ENCODE data around the gene CRIP2. TPM values are rescaled to one million over a fixed set of nuclear protein-coding genes. Genes with fewer than 3 reads are reported as not detected.

CRIP2 gene
- total and polyA plus RNA-seq, 10 of the 15 experiments (the other 5 are each of a cell fraction or from before 2014, with no cell fraction given), result 0.04 to 0.62 (median 0.37) TPM; not detected in 5

GRCh38 chr14:105488781-105489541 lies 14.3 kb downstream of the CRIP2 start:
- WGBS (ENCODE audit: insufficient coverage, insufficient replicate concordance, low lambda C conversion rate, missing lambda C conversion rate), result 25% methylated on average over 20 of the region's 20 CpGs
- Histone ChIP-seq H3K4me3 (peak overlapping the region; percentile 84), H3K4me2 (ENCODE audit: control insufficient read depth, insufficient read depth) (peak overlapping the region; percentile 100), H3K4me1 (ENCODE audit: control insufficient read depth, insufficient read depth, low read length) (peaks cover 28% of the 10 kb centered on the region), H3K9ac (ENCODE audit: control insufficient read depth, insufficient read depth, low read length) (peak overlapping the region; percentile 19), H2AFZ (ENCODE audit: control insufficient read depth, low read depth, low read length) (no peak overlapping the region), H3K79me2 (ENCODE audit: control insufficient read depth, insufficient read depth, low read length) (peaks cover 8% of the 10 kb centered on the region), H3K9me3 (replicated peaks; ENCODE audit: control insufficient read depth, insufficient read depth, low read length) (no peaks in the 10 kb centered on the region), H3K36me3 (ENCODE audit: control insufficient read depth in 2 of 2, insufficient read depth in 2 of 2, low read length in 1 of 2) (no peaks in the 10 kb centered on the region; a peak in 1 of 4 replicates), H3K27me3 (replicated peaks in 1 of 2; ENCODE audit: control insufficient read depth in 2 of 2, insufficient read depth in 2 of 2, low read length in 1 of 2) (no peaks in the 10 kb centered on the region), H4K20me1 (ENCODE audit: control insufficient read depth, insufficient read depth) (no peaks in the 10 kb centered on the region), H3K27ac (ENCODE audit: control insufficient read depth, insufficient read depth) (no peak overlapping the region)
- FAIRE-seq, result no peak
- ChIA-PET CTCF (interaction anchor here (0.6 to 4.4 kb wide), 17 partner anchors 8 to 117 kb away, joined by 3 to 103 read pairs (median 4); partner anchors contain the start of gene TEX22), POLR2A (interaction anchor here (1.0 to 2.0 kb wide), 4 partner anchors 8 to 123 kb away, joined by 3 to 23 read pairs (median 4); no protein-coding TSS in a partner anchor), RAD21 (ENCODE audit: unreplicated experiment) (interaction anchor here (0.8 to 2.5 kb wide), 6 partner anchors 8 to 118 kb away, joined by 3 to 74 read pairs (median 7); no protein-coding TSS in a partner anchor), SMC1A (ENCODE audit: uncharacterized antibody, unreplicated experiment) (interaction anchor here (1.1 to 2.7 kb wide), 5 partner anchors 8 to 118 kb away, joined by 3 to 39 read pairs (median 4); no protein-coding TSS in a partner anchor)
- in situ Hi-C loops (cut with MboI), result loop anchor here (5.0 kb wide), 1 partner anchor 117 kb away; no protein-coding TSS in a partner anchor
- DNase-seq (ENCODE audit: low read depth, low spot score), result no peak
- intact Hi-C loops (cut with micrococcal nuclease; ENCODE audit: unreplicated experiment), result loop anchor here (1.0 to 10.0 kb wide), 4 partner anchors 8 to 424 kb away; partner anchors contain the start of gene GPR132
- no TSS peak for BruUV-seq (replicated peaks)
- ATAC-seq, result no peak
- TF ChIP-seq NFXL1 (IDR thresholded peaks at IDR 0.05; ENCODE audit: borderline replicate concordance) (no peak), NRF1 (conservative IDR thresholded peaks at IDR 0.05; ENCODE audit: low read depth, low read length) (no peak), MYC (IDR thresholded peaks at IDR 0.05; ENCODE audit: insufficient read depth, insufficient read length, insufficient replicate concordance, low read length, severe bottlenecking) (no peak), DPF2 (IDR thresholded peaks at IDR 0.05) (no peak), BCLAF1 (IDR thresholded peaks at IDR 0.05) (no peak), NKRF (conservative IDR thresholded peaks at IDR 0.05) (no peak), CHD2 (IDR thresholded peaks at IDR 0.05; ENCODE audit: borderline replicate concordance, low read depth, low read length) (no peak), BHLHE40 (IDR thresholded peaks at IDR 0.05; ENCODE audit: borderline replicate concordance in 1 of 2, low read depth in 2 of 2, low read length in 1 of 2) (no peak), IKZF2 (IDR thresholded peaks at IDR 0.05) (no peak), NFYA (IDR thresholded peaks at IDR 0.05; ENCODE audit: borderline replicate concordance, low read depth, low read length) (no peak), MYB (IDR thresholded peaks at IDR 0.05; ENCODE audit: borderline replicate concordance, low read depth, low read length) (no peak), ATF3 (IDR thresholded peaks at IDR 0.05; ENCODE audit: borderline replicate concordance, extremely low read depth, low read depth, low read length) (no peak), SREBF2 (IDR thresholded peaks at IDR 0.05; ENCODE audit: low read length) (no peak), NFIC (IDR thresholded peaks at IDR 0.05; ENCODE audit: low read depth, low read length) (no peak)
